ENCODE results near the gene SF3A1. TPM values are rescaled to one million over a fixed set of nuclear protein-coding genes. Genes with fewer than 3 reads are reported as not detected.
A peak's percentile ranks its signal among the peaks of the same experiment; 100 is the strongest.
"Not testable (repeated sequence)": the region's sequence is repeated elsewhere in the genome, so short reads cannot be mapped to it uniquely, and the experiment has no call there.

Gene SF3A1, protein sequence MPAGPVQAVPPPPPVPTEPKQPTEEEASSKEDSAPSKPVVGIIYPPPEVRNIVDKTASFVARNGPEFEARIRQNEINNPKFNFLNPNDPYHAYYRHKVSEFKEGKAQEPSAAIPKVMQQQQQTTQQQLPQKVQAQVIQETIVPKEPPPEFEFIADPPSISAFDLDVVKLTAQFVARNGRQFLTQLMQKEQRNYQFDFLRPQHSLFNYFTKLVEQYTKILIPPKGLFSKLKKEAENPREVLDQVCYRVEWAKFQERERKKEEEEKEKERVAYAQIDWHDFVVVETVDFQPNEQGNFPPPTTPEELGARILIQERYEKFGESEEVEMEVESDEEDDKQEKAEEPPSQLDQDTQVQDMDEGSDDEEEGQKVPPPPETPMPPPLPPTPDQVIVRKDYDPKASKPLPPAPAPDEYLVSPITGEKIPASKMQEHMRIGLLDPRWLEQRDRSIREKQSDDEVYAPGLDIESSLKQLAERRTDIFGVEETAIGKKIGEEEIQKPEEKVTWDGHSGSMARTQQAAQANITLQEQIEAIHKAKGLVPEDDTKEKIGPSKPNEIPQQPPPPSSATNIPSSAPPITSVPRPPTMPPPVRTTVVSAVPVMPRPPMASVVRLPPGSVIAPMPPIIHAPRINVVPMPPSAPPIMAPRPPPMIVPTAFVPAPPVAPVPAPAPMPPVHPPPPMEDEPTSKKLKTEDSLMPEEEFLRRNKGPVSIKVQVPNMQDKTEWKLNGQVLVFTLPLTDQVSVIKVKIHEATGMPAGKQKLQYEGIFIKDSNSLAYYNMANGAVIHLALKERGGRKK
- total RNA-seq = 9.6 and 42.1 TPM in 2 replicates

DNA sequence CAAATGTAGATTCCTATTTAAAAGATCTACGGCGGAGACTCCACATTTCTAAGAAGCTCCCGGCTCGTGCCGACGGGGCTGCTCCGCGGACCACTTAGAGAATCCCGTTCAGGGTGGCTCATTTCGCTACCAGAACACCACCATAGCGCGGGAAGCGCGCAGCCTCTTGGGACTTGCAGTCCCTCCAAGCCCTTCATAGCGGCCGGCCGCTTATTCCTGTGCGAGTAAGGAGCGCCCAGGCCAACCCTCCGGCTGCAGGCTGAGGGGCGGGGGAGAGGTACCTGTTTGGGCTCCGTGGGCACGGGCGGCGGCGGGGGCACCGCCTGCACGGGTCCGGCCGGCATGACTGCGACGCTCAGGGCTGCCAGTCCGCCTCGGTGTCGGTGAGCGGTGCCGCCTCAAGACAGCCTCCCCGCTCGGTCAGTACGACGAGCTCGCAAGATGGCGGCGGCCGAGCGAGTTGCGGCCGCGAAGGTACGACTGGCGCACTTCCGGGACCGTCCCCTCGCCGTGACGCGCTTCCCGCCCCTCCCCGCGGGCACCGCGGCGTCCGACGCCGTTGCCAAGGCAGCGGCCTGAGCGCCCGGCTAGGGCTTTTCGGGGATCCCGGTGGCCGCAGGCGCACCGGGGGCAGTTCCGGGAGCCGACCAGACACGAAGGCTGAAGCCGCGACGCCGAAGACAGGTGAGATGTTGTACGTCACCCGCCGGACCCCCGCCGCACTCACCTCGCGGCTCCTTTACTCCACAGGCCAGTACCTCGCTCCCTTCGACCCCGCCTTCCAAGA is at the start of gene SF3A1, which contains the start of gene CCDC157:
Gene SF3A1, minus strand, starts transcription at position 446 of the 787 bp plus-strand sequence. Its CDS starts 102 bp downstream, at position 344.
Gene CCDC157, plus strand, starts transcription at position 559 of the 787 bp plus-strand sequence. CDS start 8,994 bp downstream, outside the sequence.
- peak; percentile 87 for DNase-seq (ENCODE audit: low read depth)

DNA sequence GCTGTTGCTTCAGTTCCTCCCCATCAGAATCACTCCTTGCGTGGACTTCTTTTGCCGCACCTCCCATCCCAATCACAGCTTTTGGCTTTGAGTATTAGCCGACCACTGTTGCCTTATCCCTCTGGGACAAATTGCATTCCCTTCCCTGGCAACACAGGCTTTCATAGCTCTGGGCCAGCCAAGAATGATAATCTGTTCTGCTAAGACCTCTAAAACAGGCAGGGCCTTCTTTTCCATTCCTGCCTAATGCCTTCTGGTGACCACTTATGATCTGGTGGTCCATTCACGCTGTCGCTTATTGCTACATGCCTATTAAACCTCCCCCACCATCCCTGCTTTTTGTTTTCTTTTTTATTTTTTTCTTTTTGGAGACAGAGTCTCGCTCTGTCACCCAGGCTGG is 49.7 kb upstream of the SF3A1 start:
- DNase-seq (ENCODE audit: low read depth) = no peak

DNA sequence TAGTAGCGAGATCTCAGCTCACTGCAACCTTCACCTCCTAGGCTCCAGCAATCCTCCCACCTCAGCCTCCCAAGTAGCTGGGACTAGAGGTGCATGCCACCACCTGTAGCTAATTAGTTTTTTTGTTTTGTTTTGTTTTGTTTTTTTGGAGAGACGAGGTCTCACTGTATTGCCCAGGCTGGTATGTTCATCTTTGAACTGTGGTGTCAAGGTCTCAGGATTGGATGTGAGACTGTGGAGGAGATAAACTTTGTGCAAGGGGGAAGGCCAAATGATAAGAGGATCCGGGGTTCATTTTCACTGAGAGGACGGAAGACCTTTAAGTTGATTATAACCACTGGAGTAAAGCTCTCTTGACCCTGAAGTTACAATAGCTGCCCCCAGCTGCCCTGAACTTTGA is 49.0 kb upstream of the SF3A1 start:
- no peak for DNase-seq (ENCODE audit: low read depth)

- DNase-seq (ENCODE audit: low read depth) = no peak
These were observed 47.6 kb upstream of the SF3A1 start for GRCh38 chr22:30404307-30404706.

DNA sequence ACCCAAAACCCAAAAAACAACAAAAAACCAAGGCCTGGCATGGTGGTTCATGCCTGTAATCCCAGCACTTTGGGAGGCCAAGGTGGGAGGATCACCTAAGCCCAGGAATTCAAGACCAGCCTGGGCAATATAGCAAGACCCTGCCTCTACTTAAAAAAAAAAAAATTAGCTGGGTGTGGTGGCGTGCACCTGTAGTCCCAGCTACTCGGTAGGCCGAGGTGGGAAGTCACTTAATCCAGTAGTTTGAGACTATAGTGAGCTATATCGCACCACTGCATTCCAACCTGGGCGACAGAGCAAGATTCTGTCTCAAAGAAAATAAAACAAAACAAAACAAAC is 46.0 kb upstream of the SF3A1 start:
- not testable (repeated sequence) for DNase-seq (ENCODE audit: low read depth)

DNA sequence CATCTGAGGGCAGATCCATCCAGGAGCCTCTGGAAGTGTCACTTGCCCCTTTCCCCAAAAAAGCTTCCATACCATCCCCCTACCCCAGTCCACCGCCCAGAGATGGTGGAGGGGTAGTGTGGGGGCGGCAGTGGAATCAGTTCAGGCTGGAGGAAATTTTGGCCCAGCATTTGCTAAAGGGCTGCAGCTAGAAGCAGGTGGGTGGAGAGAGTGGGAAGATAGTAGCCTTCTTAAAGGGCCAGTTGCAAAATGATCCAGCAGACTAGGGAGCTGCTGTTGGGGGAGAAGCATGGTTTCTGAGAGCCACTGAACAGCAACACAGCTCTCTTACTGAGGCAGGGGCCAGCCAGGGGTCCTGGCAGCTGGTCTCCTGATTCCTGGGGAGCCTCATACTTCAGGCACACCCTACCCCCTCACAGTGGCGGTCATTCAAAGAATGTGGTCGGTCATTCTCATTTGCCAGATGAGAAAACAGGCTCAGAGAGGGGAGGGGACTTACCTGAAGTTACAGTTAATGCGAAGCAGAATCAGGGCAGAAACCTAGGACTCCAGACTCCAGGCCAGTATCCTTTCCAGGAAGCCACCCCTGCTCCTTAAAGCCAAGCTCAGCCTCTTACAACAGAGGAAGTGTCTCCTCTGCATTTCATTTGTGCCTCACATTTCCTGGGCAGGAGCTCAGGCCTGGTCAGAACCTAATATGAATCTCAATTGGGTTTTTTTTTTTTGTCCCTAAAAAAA is 45.5 kb upstream of the SF3A1 start:
- no peak for DNase-seq (ENCODE audit: low read depth)

DNA sequence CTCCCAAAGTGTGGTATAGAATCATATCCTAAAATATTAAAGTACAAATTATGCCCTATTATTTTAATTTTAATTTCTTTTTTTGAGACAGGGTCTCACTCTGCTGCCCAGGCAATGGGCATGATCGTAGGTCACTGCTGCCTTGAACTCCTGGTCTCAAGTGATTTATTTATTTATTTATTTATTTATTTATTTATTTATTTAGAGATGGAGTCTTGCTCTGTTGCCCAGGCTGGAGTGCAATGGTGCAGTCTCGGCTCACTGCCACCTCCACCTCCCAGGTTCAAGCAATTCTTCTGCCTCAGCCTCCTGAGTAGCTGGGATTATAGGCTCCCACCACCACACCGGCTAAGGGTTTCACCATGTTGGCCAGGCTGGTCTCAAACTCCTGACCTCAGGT is 44.3 kb upstream of the SF3A1 start:
- not testable (repeated sequence) for DNase-seq (ENCODE audit: low read depth)

- DNase-seq (ENCODE audit: low read depth) = no peak
These were observed 43.5 kb upstream of the SF3A1 start for GRCh38 chr22:30400159-30400558.

- DNase-seq (ENCODE audit: low read depth) = no peak
These were observed 43.0 kb upstream of the SF3A1 start for GRCh38 chr22:30399718-30400117.

GRCh38 chr22:30398685-30399680 is 42.3 kb upstream of the SF3A1 start:
- DNase-seq (ENCODE audit: low read depth) = no peak

DNA sequence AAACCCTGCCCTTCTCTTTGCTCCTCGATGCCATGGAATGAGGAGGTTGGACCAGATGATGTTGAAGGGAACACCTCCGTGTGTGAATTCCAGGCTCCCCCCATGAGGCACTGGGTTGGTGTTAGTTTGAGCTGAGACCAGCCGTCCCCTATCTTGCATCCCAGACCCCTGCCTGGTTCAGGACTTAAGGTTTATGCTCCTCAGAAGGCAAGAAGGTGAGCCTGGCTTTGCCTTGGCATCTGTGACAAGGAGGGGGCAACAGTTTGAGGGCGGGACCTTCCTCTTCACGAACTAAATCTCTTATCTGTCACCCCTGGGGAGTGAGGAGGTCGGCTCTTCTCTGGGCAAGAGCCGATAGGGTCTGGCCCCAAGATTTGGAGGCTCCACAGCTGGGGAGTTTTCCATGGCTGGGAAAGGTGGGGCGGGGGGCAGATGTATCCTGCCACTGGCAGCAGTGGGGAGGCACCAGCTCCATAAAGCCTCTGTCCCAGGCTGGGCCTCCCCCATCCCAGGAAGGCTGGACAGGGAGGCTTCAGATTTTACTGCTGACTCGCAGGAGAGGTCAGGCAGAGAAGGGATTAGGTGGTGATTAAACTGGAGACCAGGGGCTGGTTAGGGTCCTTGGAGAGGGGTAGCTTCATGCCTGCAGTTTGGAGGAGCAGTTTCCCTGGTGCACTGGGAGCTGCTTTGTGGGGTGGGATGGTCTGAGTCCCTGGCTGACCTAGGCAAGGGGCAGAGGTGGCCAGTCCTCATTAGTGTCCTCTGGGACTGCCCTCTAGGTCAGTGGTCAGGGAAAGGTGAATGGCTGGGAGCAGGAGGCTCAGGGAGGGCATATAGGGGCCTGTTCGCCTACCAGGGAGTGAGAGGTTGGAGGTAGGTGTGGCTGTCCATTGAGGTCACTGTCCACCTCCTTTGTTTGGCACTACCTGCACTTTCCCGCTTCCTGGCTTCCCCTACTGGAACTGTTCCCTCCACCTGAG is 41.3 kb upstream of the SF3A1 start:
- no peak for DNase-seq (ENCODE audit: low read depth)

DNA sequence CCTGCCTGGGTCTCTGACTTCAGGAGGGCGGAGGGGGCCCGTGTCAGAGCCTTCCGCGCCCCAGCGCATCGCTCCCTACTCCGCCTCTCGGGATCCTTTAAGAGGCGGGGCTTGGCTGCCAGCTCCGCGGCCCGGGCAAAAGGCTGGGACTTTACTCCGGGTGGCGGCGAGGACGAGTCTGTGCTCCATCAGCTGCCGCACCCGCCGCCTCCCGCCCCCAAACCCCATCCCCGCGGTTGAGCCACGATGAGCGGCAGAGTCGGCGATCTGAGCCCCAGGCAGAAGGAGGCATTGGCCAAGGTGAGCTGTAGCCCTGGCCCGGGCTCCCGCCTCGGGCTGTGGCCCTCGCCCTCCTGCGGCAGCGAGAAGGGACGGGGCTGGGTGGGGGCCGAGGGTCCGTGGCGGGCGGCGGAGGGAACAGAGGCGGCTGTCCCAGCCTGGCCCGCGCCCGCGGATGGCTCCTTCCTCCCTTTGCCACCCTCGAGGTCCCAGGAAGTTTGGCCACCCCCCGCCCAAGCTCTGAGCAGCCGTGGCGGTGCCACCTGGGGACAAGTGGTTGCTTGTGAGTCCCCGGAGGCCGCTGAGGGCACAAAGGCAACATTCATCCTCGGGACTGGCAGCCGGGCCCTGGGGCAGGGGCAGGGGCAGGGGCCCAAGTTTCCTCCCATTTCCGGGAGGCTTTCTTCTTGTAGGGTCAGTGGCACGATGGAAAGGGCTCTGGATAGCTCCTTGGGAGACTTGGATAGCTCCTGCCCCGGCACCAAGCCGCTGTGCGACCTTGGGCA is 40.4 kb upstream of the SF3A1 start, which contains the start of gene SEC14L2:
Gene SEC14L2, plus strand, starts transcription at position 148 of the 785 bp plus-strand sequence. Its CDS starts 99 bp downstream, at position 247.
- no peak for DNase-seq (ENCODE audit: low read depth)

- DNase-seq (ENCODE audit: low read depth) = no peak
These were observed 37.2 kb upstream of the SF3A1 start for GRCh38 chr22:30393885-30394284.

DNA sequence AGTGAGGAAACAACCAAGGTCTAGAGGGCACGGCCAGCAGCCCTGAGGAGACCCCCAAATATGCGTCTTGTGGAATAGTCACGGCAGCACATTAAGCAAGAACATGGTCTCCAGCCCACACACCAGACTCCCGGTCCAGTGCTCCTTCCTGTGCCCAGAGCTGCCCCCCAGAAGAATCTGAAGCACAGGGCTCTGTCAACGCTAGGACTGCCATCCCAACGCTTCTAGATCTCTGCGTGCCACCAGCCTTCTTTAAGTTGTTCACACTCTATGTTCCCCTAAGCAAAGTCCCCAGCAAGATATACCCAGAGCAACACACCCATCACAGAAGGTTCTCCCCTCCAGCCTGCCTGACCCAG is 36.6 kb upstream of the SF3A1 start:
- no peak for DNase-seq (ENCODE audit: low read depth)

DNA sequence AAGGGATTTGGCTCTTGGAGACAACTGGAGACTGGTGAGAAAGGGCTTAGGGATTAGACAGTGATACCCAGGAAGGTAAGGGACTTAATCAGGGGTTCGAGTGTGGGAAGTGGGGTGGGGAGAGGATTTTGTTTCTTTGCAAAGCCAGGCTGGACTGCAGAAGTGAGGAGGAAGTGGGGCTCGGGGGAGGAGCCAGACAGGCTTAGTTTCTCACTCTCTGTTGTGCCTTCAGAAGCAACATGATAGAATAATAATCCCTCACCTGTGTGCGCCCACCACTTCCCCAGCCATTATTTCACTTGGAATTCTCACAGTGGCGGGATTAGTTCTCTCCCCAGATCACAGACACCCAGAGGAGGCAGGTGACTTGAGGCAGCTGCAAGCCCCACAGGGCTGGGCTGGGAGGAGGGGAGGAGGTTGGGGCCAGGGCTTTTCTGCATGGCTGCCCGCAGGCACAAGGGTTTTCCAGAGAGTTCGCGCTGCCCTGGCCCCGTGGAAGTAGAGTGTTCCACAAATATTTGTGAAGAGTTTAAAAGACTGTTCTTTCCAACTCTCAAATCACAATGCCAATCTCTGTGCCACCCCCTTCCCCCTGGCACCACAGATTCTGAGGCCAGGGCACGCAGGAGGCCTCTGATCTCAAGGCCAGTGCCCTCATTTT is 36.1 kb upstream of the SF3A1 start:
- DNase-seq (ENCODE audit: low read depth) = peak; percentile 49

GRCh38 chr22:30390974-30391691 is 34.4 kb upstream of the SF3A1 start:
- peak; percentile 74 for DNase-seq (ENCODE audit: low read depth)
